ENCODE measurements around the gene ADK. TPM values are rescaled to one million over a fixed set of nuclear protein-coding genes. Genes with fewer than 3 reads are reported as not detected.

Gene ADK
- total RNA-seq, 2 experiments from 2014 or later, result 26.4 to 31.1 TPM

DNA sequence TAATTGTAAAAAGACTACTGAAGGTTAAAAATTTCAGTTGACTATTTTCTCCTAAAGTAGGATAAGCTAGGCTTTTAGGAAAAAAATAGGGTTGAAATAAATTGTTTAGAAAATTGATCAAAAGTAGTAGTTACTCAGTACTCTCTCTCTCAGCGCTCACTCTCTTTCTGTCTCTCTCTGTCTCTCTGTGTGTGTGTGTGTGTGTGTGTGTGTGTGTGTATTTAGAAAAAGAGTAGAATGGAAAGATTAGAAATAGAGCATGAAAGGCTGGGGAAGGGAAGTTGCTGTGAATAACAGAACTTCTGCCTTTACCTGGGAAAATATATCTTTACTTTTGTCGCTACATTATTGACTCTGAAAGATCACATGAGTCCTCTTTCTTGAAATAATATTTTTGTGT is 20.6 kb downstream of the ADK start:
- Histone ChIP-seq H3K4me2 (ENCODE audit: low read length) (no peak overlapping the region), H3K27ac (ENCODE audit: low read depth, low read length, poor library complexity, severe bottlenecking) (no peak overlapping the region), H3K36me3 (ENCODE audit: insufficient read depth, low read length) (no peaks in the 10 kb centered on the region), H3K4me3 (ENCODE audit: low read depth, low read length, poor library complexity, severe bottlenecking) (no peak overlapping the region), H3K9me2 (ENCODE audit: insufficient read depth, low read length) (no peaks in the 10 kb centered on the region), H2AFZ (ENCODE audit: low read length) (no peak overlapping the region), H3K4me1 (ENCODE audit: insufficient read depth, low read length, poor library complexity, severe bottlenecking) (peaks cover 22% of the 10 kb centered on the region), H3K9me3 (ENCODE audit: low read length) (no peaks in the 10 kb centered on the region), H3K79me2 (ENCODE audit: insufficient read depth, low read depth, low read length) (peaks cover 13% of the 10 kb centered on the region; the same call in 1 of the 2 replicates), H4K20me1 (ENCODE audit: insufficient read depth, low read length) (peaks cover 8% of the 10 kb centered on the region; the same call in 1 of the 2 replicates)
- no peak for DNase-seq (ENCODE audit: low spot score)
- TF ChIP-seq, protein P1, sequence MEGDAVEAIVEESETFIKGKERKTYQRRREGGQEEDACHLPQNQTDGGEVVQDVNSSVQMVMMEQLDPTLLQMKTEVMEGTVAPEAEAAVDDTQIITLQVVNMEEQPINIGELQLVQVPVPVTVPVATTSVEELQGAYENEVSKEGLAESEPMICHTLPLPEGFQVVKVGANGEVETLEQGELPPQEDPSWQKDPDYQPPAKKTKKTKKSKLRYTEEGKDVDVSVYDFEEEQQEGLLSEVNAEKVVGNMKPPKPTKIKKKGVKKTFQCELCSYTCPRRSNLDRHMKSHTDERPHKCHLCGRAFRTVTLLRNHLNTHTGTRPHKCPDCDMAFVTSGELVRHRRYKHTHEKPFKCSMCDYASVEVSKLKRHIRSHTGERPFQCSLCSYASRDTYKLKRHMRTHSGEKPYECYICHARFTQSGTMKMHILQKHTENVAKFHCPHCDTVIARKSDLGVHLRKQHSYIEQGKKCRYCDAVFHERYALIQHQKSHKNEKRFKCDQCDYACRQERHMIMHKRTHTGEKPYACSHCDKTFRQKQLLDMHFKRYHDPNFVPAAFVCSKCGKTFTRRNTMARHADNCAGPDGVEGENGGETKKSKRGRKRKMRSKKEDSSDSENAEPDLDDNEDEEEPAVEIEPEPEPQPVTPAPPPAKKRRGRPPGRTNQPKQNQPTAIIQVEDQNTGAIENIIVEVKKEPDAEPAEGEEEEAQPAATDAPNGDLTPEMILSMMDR (conservative IDR thresholded peaks at IDR 0.05; ENCODE audit: low read length), result no peak
- no peak for TF ChIP-seq EZH2phosphoT487 (IDR thresholded peaks at IDR 0.05; ENCODE audit: borderline replicate concordance, low read depth, low read length)
- BruUV-seq (replicated peaks), result no TSS peak
- ChIA-PET CTCF (ENCODE audit: unreplicated experiment) (no interaction called here), POLR2A (interaction anchor here (0.7 to 1.2 kb wide), 3 partner anchors 13 to 401 kb away, joined by 3 to 4 read pairs (median 3); no protein-coding TSS in a partner anchor)
- intact Hi-C loops (cut with micrococcal nuclease; ENCODE audit: unreplicated experiment), result no loop called here

DNA sequence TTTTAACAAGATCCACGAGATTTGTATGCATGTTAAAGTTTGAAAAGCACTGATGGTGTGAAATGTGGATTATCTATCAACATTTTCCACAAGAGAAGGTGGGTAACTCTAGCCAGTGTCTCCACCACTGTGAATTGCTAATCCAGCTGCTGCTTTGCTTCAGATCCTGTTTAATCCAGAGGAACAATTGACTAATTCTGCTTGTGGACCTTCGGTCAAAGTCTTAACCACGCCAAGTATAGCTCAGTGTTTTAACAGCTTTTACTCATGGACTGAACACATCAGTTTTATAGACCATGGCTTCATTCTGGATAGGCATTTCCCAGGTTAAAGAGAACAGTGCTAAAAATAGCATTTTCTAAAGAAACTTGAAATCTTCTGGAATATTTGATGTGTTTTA is 23.5 kb downstream of the ADK start:
- Histone ChIP-seq H3K27ac (ENCODE audit: low read depth, low read length, poor library complexity, severe bottlenecking) (no peak overlapping the region), H3K4me2 (ENCODE audit: low read length) (no peak overlapping the region), H3K36me3 (ENCODE audit: insufficient read depth, low read length) (no peaks in the 10 kb centered on the region), H3K79me2 (ENCODE audit: insufficient read depth, low read depth, low read length) (peaks cover 25% of the 10 kb centered on the region; the same call in 1 of the 2 replicates), H3K4me1 (ENCODE audit: insufficient read depth, low read length, poor library complexity, severe bottlenecking) (peaks cover 20% of the 10 kb centered on the region), H2AFZ (ENCODE audit: low read length) (no peak overlapping the region), H3K4me3 (ENCODE audit: low read depth, low read length, poor library complexity, severe bottlenecking) (no peak overlapping the region), H3K9me2 (ENCODE audit: insufficient read depth, low read length) (no peaks in the 10 kb centered on the region), H4K20me1 (ENCODE audit: insufficient read depth, low read length) (no peaks in the 10 kb centered on the region), H3K9me3 (ENCODE audit: low read length) (no peaks in the 10 kb centered on the region)
- no peak for TF ChIP-seq EZH2phosphoT487 (IDR thresholded peaks at IDR 0.05; ENCODE audit: borderline replicate concordance, low read depth, low read length)
- TF ChIP-seq, protein P1 (conservative IDR thresholded peaks at IDR 0.05; ENCODE audit: low read length), result no peak
- DNase-seq (ENCODE audit: low spot score), result no peak
- ChIA-PET POLR2A (interaction anchor here (0.6 to 1.2 kb wide), 5 partner anchors 13 to 688 kb away, joined by 3 to 4 read pairs (median 3); no protein-coding TSS in a partner anchor), CTCF (ENCODE audit: unreplicated experiment) (no interaction called here)
- BruUV-seq (replicated peaks), result no TSS peak
- intact Hi-C loops (cut with micrococcal nuclease; ENCODE audit: unreplicated experiment), result no loop called here

Measured in OCI-LY7 (cell line).